GM21723 (cell line): Measurements from ENCODE around the gene C15orf40.
"Not testable (repeated sequence)": the region's sequence is repeated elsewhere in the genome, so short reads cannot be mapped to it uniquely, and the experiment has no call there.

Source experiments
- ATAC-seq: cut with Tn5 transposase; IDR thresholded peaks from one replicate; pipeline ENCODE4 v1.9.1; 2021; ENCODE audit warnings: mild to moderate bottlenecking, moderate library complexity; ENCODE audit not compliant: unreplicated experiment

C15orf40 gene

DNA sequence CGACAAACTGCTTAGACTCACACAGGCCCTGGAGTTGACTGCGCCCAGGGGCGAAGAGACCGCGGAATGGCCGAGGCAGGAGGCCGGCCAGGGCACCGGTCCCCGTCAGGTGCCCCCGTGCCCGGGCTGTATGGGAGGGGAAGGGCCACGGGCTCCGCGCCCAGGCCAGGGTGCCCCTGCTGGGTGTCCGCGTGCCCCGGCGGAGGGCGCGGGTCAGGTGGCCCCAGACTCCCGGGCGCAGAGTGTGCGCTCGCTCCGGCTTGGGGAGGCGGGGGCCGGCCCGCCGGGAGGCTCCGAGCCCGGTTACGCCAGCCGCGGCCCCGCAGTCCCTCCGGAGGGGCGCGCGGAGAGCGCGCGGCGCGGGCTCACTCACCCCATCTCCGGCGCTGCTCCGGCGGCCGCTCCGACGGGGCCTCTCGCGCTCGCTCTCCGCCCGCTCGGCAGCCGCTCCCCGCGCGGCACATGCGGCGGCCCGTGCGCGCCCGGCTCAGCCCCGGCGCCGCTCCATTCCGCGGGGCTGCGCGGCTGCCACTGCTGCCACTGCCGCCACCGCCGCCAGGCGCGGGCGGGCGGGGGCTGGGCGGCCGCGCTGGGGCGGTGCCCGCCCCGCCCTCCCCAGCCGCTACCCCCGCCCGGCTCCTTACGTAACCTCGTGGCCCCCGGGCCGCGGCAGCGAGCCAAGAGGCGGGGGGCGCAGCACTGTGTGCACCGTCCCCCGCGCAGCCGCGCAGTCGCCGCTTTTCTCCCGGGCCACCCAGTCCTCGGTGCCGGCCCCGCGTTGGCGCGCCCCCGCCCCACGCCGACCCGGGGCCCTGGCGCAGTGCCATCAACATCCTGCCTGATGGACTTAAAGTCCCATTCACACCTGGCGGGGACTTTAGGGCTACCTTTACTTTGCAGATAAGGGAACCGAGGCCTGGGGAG, 59.0 kb downstream of the C15orf40 start, which contains the start of gene HOMER2:
HOMER2 (minus strand) TSS at position 563 of the 924 bp plus-strand sequence; CDS start at position 378, 185 bp downstream.
- no peak for ATAC-seq

DNA sequence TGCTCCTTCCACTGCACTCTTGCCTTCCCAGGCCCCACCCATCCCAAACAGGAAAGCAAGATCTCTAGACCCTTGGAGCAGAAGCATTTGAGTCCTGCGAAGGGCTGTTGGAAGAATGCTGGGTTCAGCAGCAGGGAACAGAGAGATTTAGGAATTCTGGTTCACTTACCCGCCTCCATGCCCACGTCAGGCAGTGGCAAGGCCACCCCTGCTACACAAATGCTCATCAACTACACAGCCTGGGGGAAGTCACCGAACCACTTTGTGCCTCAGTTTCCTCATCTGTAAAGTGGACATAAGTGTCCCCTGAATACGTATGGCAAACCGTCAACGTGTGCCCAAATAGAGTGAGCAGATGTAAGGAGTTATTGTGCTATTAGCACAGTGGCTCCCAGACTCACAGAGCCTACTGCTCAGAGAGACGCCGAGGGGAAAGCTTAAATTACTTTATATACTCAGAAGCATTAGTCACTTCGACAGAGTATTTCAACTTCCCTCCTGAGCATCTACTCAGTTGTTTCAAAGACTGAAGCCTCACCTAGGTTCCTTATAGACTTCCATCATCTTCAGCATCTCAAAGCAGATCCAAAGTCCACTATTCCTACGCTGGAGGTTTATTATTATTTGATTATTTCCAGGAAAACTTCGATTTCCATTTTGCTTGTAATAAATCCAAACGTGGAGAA, 59.8 kb downstream of the C15orf40 start:
- no peak for ATAC-seq

DNA sequence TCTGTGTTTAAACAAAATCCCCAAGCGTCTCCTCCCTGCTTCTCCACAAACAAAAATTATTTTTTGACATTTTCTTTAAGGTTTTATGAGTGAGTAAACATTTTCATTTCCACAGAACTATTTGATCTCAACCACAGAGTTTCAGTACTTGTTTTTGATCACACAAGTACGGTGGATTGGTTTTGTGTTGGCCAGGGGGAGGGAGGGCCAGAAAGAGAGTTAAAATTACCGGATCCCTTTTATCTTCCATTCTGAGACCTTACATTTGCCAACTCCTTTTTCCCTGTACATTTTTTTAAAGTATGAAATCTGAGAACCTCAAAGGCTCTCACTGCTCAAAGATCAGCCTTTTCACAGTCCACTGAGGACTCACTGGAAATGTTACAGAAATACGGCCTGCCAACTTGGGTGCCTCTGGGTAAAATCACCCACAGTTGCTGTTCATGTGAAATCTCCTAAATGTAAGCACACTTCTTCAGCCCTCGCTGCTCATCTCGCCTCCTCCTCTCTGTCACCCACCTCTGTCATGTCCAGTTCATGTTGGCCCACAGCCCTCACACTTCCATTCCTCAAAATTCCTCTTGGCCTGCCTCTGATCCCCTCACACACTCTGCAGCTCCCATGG, 60.6 kb downstream of the C15orf40 start:
- ATAC-seq: no peak

DNA sequence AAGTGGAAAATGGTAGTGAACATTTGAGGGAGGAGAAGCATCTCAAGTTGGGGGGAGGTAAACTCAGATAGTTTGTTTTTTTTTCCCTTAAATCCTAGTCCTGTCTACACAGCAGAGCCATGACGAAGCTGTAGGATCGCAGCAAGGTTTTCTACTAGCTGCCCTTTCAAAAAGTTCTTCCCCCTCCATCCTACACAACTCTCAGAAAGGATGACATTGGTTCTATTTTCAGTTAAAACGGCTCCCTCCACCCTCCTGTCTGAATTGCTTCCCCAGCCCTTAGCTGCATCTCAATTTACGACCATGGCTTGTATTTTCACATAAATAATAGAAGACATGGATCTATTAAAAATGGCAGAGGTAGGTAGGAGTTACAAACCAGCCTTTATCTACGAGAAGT, 61.1 kb downstream of the C15orf40 start:
- no peak for ATAC-seq

DNA sequence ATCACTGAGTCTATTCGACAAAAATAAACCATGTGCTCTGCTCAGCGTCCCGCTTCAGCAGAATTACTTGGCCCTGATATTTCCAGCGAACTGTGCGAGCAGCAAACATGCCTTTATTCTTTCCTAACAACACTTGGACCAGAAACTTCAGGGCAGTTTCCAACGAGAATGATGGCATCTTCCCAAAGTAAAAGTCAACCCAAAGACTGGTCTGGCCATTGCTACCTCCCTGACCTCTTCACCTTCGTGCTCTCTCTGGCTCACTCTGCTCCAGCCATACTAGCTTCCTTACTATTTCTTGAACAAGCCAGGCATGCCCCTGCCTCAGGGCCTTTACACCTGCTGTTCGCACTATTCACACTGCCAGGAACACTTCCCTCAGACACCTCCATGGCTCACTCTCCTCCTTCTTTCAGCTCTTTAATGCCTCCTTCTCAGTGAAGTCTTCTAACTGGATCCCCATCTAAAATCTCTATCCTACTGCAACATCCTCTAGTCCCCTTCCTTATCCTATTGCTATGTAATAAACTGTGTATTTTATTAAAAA, 65.2 kb downstream of the C15orf40 start:
- ATAC-seq: no peak

DNA sequence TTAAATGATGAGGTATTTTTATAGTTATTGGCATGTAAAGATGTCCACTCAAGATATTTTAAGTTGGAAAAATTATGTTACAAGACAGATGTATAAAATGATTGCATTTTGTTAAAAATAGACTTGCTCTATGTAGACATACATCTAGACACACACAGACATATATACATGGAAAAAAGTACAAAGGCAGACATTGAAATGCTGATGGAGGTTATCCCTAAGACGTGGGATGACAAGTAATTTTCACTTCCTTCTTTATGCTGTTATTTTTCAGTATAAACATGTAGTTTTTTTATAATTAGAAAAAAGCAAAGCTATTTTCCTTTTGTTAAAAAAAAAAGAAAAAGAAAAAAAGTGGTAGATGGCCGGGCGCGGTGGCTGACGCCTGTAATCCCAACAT, 66.1 kb downstream of the C15orf40 start:
- no peak for ATAC-seq

DNA sequence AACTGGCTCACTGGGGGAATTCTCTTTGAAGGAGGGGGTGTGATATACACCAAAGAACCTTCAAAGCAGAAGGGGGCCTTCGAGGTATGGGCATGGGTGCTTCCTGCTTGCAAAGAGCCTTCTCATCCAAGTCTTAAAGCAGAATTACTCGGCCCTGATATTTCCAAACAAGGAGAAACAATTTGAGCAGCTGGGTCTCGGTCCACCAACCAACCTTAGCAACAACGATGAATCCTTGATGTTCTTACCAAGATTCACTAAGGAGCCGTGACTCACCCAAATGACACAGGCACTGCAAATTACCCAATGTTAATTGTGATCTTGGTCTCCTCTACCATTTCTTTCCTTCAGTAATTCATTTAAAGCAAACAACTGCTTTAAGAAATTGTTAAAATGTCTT, 66.6 kb downstream of the C15orf40 start:
- ATAC-seq: no peak

DNA sequence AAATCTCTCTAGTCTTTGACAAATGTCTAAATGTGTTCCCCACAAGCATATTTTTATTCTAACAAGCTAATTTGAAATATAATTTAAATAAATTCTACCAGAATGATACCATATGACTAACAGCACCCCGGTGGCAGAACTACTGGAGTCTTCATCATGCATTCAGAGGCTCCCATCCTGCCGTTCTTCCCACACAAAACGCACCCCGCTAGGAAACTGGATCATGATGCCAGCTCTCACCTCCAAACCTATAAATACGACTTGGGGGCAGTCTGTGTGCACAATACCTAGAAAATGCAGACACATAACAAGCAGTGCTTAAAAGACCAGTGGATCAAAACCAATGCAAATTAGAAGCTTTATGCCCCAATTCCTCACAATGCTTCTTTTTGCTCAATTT, 67.4 kb downstream of the C15orf40 start:
- ATAC-seq: no peak

DNA sequence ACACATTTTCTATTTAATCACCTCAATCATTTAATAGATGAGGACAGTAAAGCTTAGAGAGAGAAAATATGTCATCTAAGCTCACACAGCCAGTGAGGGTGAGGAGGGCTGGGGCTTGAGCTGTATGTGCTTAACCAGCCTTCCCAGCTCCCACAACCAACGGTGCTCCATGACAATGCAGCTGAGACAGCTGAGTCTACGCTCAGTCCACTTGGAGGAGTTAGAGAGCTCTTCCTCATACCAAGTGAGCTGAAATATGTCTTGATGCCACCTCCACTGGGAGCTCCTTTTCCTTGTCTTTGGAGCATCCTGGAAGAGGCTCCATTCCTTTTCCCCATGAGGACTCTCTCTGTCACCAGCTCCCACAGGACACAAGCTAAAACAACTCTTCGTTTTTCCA, 68.3 kb downstream of the C15orf40 start:
- ATAC-seq: no peak

DNA sequence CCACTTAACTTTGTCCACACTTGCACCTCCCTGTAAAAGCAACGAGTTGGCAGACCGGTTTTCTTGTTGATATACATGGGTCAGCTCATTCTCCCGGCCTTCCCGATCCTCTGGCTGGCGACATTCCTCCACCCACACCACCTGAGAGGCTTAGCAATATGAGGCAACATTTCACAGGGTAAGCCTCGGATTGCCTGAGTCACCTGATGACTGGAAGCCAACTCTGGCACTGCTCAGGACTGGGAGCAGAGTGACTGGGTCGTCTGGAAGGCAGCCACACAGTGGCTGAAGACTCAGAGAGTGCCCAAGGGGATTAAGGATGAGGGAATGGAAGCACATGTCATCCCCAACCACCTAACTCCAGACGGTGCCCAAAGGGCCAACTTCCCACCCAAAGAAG, 68.7 kb downstream of the C15orf40 start:
- ATAC-seq: no peak

DNA sequence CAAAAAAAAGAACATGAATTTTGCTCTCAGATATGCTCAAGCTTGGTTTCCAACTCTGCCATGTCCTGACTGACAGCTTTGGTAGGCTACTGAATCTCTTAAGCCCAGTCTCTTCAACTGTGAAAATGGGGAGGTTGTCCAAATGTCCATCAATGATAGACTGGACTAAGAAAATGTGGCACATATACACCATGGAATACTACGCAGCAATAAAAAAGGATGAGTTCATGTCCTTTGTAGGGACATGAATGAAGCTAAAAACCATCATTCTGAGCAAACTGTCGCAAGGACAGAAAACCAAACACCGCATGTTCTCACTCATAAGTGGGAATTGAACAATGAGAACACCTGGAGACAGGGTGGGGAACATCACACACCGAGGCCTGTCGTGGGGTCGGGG, 71.8 kb downstream of the C15orf40 start:
- ATAC-seq: not testable (repeated sequence)
